ENCODE results near the gene STMN3. TPM values are rescaled to one million over a fixed set of nuclear protein-coding genes. Genes with fewer than 3 reads are reported as not detected.

The STMN3 gene
- total RNA-seq, 4 donors from 2014 or later = 7.6 to 17.4 (median 12.0) TPM

- no peak for ATAC-seq (ENCODE audit: low FRiP score)
- TF ChIP-seq CTCF (IDR thresholded peaks at IDR 0.05) = no peak
- no peak for DNase-seq (ENCODE audit: low spot score)
Observed at GRCh38 chr20:63690898-63691710, 37.9 kb upstream of the STMN3 start.

- no peak for ATAC-seq (ENCODE audit: low FRiP score)
- no peak for TF ChIP-seq CTCF (IDR thresholded peaks at IDR 0.05)
- no peak for DNase-seq (ENCODE audit: low spot score)
Observed at GRCh38 chr20:63690003-63690897, 37.0 kb upstream of the STMN3 start.

- ATAC-seq (ENCODE audit: low FRiP score) (no peak), DNase-seq (ENCODE audit: low spot score) (no peak)
- no peak for TF ChIP-seq CTCF (IDR thresholded peaks at IDR 0.05)
Observed at GRCh38 chr20:63689046-63690002, 36.1 kb upstream of the STMN3 start.

GRCh38 chr20:63688228-63689045, 35.2 kb upstream of the STMN3 start:
- ATAC-seq (ENCODE audit: low FRiP score) (no peak), DNase-seq (ENCODE audit: low spot score) (no peak)
- no peak for TF ChIP-seq CTCF (IDR thresholded peaks at IDR 0.05)

GRCh38 chr20:63687419-63688178, 34.4 kb upstream of the STMN3 start:
- ATAC-seq (ENCODE audit: low FRiP score) (no peak), DNase-seq (ENCODE audit: low spot score) (no peak)
- no peak for TF ChIP-seq CTCF (IDR thresholded peaks at IDR 0.05)

Measured in omental fat pad (tissue), 4 donors.